COLO668 (cell line): ENCODE measurements around the gene MKI67.

Source experiments
- DNase-seq: peaks from one replicate; lab custom pipeline; 2025; ENCODE audit not compliant: unreplicated experiment; lab: John Stamatoyannopoulos, UW

MKI67 gene

DNA sequence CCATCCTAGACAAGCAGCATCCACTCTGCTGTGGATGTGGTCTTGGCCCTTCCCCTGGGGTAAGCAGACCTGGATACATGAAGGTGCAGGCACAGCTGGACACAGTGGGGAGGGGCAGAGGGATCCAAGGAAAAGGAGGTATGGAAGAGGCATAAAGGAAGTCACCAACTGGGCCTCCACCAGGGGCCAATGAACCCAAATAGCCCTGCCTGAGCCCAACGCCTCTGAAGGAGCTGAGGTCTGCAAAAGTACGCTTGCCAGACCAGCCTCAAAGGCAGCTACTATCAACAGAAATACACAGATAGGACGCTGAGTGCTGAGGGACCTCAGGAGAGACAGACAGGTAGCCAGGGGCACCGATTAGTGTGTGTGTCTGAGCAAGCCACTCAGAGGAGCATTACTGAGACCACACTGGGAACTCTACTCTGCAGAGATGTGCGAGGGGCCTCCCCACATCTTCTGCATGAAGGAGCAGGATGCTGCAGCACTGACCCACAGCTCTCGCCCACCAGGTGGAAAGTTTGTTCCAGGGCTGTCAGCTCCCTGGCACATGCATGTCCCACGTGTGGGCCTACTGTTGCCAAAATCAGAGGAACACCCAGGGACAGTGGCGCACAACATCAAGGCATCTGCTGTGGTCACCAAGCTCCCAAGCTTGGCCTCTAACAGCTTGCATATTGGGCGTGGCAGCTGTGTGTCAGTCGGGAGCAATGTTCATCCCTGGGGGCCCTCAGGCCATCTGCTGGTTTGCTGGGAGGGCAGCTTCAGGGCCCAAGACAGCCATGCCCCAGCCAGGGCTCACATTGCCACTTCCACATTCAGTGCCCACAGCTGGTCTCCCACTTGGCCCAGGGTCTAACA is 40.0 kb downstream of the MKI67 start:
- DNase-seq = no peak

DNA sequence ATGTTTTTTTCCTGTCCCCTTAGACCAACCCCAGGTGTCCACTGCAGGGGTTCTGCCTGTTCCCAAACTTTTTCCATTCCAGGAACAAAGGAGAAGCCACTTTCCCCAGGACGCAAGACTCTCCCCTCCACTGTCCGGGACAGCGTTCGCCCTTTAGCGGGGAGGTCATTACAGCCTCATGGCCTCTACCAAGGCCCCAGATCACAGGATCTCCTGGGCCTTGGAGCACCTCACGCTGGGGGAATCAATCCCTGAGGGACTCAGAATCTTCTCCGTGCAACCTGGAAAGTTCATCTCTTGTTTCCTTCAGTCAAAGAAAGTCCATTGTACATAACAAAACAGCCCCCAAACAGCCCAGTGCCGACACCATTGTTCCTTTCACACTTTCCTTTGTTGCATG is 41.2 kb downstream of the MKI67 start:
- DNase-seq = no peak

GRCh38 chr10:128084364-128084763 is 41.9 kb downstream of the MKI67 start:
- DNase-seq = no peak

DNA sequence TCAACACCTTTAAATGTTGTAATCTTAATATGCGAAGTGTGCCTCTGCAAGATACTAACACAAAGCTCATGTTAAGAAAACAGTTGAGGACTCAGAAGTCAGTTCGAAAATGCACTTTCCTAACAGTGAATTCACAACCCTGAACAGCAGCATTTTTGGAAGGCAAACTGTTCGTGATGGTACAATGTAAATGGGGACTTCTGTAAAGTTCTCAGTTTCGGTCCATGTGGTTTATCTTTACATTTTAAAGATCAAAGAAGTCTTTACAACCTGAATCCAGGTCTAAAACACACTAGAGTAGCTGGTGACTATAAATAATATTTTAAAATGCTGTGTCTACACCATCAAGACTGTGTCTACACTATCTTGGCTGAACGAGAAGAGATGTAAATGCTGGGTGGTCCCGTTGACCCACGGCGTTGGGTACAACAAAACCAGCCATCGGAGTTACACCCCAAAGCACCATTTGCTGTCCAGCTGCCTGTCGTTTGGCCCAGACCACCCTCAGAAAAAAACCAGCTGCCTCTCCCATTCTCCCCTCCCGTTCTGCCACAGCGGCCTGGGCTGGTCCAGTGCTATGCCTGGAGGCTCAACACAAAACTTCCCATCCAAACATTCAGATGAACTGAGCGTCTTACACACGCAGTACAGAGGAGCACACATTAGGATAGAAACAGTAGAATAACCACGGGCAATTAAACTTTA is 42.9 kb downstream of the MKI67 start:
- DNase-seq = no peak

GRCh38 chr10:128081720-128082119 is 44.5 kb downstream of the MKI67 start:
- DNase-seq = no peak

DNA sequence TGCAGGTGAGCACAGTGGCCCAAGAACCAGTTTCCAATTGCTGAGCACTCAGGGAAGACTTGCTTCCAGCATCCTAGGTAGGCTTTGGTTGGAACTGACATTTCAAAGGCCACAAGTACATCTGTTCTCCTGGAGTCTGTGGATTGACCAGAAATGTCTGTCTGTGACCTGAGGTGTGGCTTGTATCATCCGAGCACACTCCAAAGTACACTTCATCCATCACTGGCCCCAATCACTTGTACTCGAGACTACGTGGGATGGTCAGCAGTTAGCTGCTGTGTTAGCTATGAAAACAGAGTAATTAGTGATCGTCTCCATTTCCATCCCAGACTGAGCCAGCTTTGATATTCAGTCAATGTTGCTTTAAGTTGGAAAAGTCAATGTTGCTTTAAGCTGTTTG is 45.0 kb downstream of the MKI67 start:
- DNase-seq = no peak

- no peak for DNase-seq
Observed at GRCh38 chr10:128080641-128081040, 45.6 kb downstream of the MKI67 start.

DNA sequence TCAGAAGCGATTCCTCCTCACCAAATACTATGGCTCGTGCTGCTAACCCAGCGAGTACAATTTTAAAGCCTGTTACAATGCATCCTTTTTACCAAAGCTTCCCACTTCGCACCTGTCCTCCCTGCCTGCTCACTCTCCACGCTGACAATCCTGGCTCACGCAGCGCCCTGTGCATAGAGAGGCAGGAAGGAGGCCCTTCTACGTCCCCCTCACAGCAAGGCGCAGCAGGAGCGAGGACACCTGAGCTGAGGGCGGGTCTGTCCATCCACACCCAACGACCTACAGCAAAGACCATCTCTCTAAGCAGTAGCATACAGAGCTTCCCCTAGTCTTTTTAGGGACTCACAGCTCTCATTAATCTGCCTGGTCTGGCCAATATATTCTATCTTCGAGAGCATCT is 46.0 kb downstream of the MKI67 start:
- DNase-seq = no peak

DNA sequence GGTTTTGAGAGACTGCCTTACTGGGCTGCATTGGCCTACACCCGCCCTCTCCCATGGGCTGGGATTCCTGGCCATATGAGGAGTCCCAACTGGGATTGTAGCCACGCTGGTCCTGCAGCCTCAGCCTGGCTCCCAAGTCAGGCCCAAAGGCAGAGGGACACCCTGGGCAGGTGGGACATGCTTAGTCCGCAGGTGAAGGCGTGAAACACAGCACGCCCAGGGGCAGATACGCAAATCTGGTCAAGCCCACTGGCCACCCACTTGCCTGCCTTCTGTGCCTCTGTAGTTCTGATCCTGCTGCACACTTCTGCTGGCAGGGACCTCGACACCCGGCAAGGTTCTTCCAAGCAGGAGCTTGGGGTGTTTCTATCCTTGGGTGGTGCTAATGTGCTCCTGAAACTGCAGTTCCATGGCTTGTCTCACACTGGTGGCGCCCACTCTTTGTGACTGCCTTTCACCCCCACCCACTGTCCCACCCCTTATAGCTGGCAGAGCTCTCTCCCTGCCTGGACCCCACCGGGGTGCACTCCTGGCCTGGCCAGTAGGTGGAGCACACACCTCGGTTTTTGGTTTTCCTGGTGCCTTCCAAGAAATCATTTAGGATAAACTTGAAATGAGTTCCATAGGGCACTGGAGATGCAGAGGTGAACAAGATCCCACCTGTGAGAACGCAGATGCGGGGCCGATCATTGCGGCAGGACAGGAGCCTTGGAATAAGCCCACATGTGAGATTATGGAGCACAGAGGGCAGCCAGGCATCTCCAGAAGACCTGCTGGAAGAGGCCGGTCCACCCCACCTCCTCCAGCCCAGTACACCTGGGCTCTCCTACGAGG is 47.9 kb downstream of the MKI67 start:
- peak; percentile 7 for DNase-seq

GRCh38 chr10:128077155-128077875 is 48.9 kb downstream of the MKI67 start:
- no peak for DNase-seq

DNA sequence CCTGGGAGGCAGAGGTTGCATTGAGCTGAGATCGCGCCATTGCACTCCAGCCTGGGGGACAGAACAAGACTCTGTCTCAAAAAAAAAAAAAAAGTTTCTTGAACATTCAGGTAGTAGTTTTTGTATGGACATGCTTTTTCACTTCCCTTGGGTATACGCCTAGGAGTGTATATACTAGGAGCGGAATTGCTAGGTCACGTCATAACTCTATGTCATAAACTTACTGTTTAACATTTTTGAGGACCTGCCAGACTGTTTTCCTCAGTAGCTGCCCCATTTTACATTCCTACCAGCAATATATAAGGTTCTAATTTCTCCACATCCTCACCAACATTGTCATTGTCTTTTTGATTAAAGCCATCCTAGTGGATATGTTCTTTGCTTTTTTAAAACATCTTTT is 51.6 kb downstream of the MKI67 start:
- DNase-seq = no peak

- DNase-seq = no peak
Observed at GRCh38 chr10:128073890-128074289, 52.3 kb downstream of the MKI67 start.

GRCh38 chr10:128072941-128073645 is 53.1 kb downstream of the MKI67 start:
- no peak for DNase-seq

GRCh38 chr10:128072046-128072445 is 54.2 kb downstream of the MKI67 start:
- DNase-seq = no peak

DNA sequence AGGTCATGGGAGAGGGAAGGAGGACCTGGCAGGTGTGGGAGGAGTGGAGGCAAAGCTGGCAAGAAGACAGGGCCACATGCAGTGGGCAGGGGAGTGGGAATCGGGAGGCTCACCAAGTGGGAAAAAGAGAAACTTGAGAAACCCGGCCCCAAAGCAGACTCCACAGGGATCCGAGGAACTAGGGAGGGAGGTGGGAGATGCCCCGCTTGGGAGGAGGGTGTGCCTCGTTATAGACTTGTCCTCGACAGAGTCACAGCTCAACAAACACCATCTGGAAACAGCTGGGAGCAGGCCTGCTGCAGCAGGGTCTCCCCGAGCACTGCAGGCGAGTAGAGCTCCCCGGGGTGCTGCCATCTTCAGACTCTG is 54.8 kb downstream of the MKI67 start:
- no peak for DNase-seq

- DNase-seq = no peak
Observed at GRCh38 chr10:128070721-128071416, 55.4 kb downstream of the MKI67 start.

DNA sequence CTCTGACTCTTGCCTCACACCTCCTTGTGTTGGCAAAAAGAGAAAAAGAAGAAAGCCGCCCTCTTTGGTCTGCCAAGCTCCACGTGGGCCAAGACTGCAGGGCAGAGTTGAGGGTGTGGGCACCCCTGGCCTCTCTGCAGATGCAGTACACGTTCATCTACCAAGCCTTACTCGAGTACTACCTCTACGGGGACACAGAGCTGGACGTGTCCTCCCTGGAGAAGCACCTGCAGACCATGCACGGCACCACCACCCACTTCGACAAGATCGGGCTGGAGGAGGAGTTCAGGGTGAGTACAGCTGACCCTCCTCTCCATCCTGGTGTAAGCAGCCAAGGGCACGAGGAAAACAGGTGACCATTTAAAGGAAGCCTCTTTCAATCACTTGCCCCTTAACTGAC is 56.1 kb downstream of the MKI67 start:
- no peak for DNase-seq

DNA sequence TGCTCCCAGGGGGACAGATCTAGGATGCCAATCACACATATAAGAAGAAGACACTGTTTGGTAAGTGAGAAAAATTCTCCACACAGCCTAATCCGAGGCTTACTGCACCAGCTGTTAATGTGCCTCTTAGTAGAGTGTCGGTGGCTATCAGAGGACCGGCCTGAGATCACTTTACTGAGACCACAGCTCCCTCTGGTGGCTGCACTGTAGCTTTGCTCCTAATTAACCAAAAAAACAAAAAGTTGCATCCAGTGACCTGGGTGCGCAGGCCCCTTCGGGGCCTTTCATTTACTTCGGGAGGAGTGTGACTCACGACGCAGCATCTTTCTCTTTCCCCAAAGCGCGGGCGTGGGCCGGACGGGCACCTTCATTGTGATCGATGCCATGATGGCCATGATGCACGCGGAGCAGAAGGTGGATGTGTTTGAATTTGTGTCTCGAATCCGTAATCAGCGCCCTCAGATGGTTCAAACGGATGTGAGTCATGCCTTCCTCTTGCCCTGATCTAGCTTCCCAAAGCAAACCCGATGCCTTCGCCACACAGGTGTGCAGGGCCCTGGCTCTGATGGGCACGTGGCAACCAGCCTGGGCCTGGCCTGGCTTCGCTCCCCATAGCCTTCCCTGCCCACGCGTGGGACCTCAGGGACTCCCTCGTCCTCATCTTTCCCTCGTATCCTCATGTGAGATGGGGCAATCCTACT is 56.7 kb downstream of the MKI67 start:
- DNase-seq = peak; percentile 63
